SKM-1 (cell line): ENCODE data around the gene XAF1.
"Not testable (repeated sequence)": the region's sequence is repeated elsewhere in the genome, so short reads cannot be mapped to it uniquely, and the experiment has no call there.

Experiments
- DNase-seq: peaks from one replicate; lab custom pipeline; 2025; ENCODE audit not compliant: unreplicated experiment; lab: John Stamatoyannopoulos, UW

The XAF1 gene

GRCh38 chr17:6755731-6756184, at the start of gene XAF1:
XAF1 (plus strand) TSS chr17:6756046; CDS start chr17:6756079, 33 bp downstream.
- no peak for DNase-seq

- no peak for DNase-seq
Observed at GRCh38 chr17:6706499-6706898, 49.3 kb upstream of the XAF1 start.

GRCh38 chr17:6706996-6707395, 48.9 kb upstream of the XAF1 start:
- DNase-seq, result no peak

GRCh38 chr17:6708357-6708961, 47.4 kb upstream of the XAF1 start:
- no peak for DNase-seq

GRCh38 chr17:6710317-6710716, 45.5 kb upstream of the XAF1 start:
- no peak for DNase-seq

- no peak for DNase-seq
Observed at GRCh38 chr17:6711081-6711674, 44.7 kb upstream of the XAF1 start.

GRCh38 chr17:6711681-6712057, 44.2 kb upstream of the XAF1 start:
- no peak for DNase-seq

- DNase-seq, result peak; percentile 24
Observed at GRCh38 chr17:6712058-6712853, 43.6 kb upstream of the XAF1 start.

- no peak for DNase-seq
Observed at GRCh38 chr17:6712854-6713129, 43.1 kb upstream of the XAF1 start.

- peak; percentile 4 for DNase-seq
Observed at GRCh38 chr17:6713130-6713917, 42.5 kb upstream of the XAF1 start, which contains the start of gene SLC13A5. SLC13A5 (minus strand) TSS chr17:6713369; CDS start chr17:6713333, 36 bp downstream.

- DNase-seq, result no peak
Observed at GRCh38 chr17:6713918-6714271, 42.0 kb upstream of the XAF1 start.

GRCh38 chr17:6714315-6714874, 41.5 kb upstream of the XAF1 start:
- no peak for DNase-seq

GRCh38 chr17:6716736-6717135, 39.1 kb upstream of the XAF1 start:
- DNase-seq, result no peak

- DNase-seq, result no peak
Observed at GRCh38 chr17:6721744-6722143, 34.1 kb upstream of the XAF1 start.

- DNase-seq, result no peak
Observed at GRCh38 chr17:6724009-6724408, 31.8 kb upstream of the XAF1 start.

- no peak for DNase-seq
Observed at GRCh38 chr17:6729531-6729930, 26.3 kb upstream of the XAF1 start.

GRCh38 chr17:6746665-6747064, 9.2 kb upstream of the XAF1 start:
- not testable (repeated sequence) for DNase-seq

- no peak for DNase-seq
Observed at GRCh38 chr17:6748617-6749016, 7.2 kb upstream of the XAF1 start.

- DNase-seq, result no peak
Observed at GRCh38 chr17:6749519-6749918, 6.3 kb upstream of the XAF1 start.

GRCh38 chr17:6752068-6752909, 3.6 kb upstream of the XAF1 start:
- peak; percentile 20 for DNase-seq
